ENCODE data around the gene AP2B1.

DNA sequence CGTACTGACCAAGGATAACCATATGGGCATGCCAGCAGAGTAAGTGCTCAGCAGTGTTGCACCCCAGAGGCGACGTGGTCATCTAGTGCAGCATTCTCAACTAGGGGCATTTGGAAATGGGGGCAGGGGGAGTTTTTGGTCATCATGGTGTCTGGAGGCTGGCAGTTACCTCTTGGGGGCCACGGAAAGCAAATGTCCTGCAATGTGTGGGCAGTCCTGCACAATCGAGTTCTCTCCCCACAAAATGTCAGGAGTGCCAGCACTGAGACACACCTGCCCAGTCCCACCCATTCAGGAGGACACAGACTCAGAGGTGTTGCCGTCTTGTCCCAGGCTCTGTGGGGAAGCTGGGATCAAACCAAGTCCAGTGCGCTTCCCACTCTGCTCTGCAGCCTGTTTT is 147.3 kb downstream of the AP2B1 start:
- TF ChIP-seq, protein P1, sequence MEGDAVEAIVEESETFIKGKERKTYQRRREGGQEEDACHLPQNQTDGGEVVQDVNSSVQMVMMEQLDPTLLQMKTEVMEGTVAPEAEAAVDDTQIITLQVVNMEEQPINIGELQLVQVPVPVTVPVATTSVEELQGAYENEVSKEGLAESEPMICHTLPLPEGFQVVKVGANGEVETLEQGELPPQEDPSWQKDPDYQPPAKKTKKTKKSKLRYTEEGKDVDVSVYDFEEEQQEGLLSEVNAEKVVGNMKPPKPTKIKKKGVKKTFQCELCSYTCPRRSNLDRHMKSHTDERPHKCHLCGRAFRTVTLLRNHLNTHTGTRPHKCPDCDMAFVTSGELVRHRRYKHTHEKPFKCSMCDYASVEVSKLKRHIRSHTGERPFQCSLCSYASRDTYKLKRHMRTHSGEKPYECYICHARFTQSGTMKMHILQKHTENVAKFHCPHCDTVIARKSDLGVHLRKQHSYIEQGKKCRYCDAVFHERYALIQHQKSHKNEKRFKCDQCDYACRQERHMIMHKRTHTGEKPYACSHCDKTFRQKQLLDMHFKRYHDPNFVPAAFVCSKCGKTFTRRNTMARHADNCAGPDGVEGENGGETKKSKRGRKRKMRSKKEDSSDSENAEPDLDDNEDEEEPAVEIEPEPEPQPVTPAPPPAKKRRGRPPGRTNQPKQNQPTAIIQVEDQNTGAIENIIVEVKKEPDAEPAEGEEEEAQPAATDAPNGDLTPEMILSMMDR (IDR thresholded peaks at IDR 0.05) = no peak
- no peak for TF ChIP-seq POLR2A (IDR thresholded peaks at IDR 0.05)
- no peak for TF ChIP-seq EP300 (IDR thresholded peaks at IDR 0.05; ENCODE audit: low read depth)

Data from transverse colon (tissue), 3 donors.